RWPE2 (cell line): ENCODE results near the gene ANAPC13.
A peak's percentile ranks its signal among the peaks of the same experiment; 100 is the strongest.

ENCODE experiments used
- ATAC-seq: fragments of 200-7000 bp; cut with Tn5 transposase; 3 replicates; pipeline ENCODE4 v1.9.1; 2021; ENCODE audit warnings: low read depth
- DNase-seq: peaks from one replicate; pipeline ENCODE4 v3.0.0-alpha.2; 2020; ENCODE audit warnings: low spot score
- H3K27ac ChIP-seq: fragments of 450-650 bp; 2 replicates; pipeline ENCODE4 v1.5.1; 2017; ENCODE audit warnings: mild to moderate bottlenecking; ENCODE audit not compliant: poor library complexity, severe bottlenecking
- H3K27me3 ChIP-seq: fragments of 250-450 bp; sonication (Bioruptor Pico); 2 replicates; pipeline ENCODE4 v1.5.1; 2021; ENCODE audit warnings: mild to moderate bottlenecking, moderate library complexity; ENCODE audit not compliant: insufficient read depth, poor library complexity, severe bottlenecking
- H3K36me3 ChIP-seq: fragments of 250-450 bp; sonication (Bioruptor Pico); 2 replicates; pipeline ENCODE4 v1.5.1; 2020; ENCODE audit warnings: low read depth, mild to moderate bottlenecking, moderate library complexity
- H3K4me1 ChIP-seq: fragments of 250-450 bp; sonication (Bioruptor Pico); 2 replicates; pipeline ENCODE4 v1.5.1; 2021; ENCODE audit warnings: mild to moderate bottlenecking, moderate library complexity; ENCODE audit not compliant: insufficient read depth, poor library complexity, severe bottlenecking
- H3K4me3 ChIP-seq: fragments of 250-450 bp; sonication (Bioruptor Pico); 2 replicates; pipeline ENCODE4 v1.5.1; 2021; ENCODE audit warnings: mild to moderate bottlenecking, moderate library complexity; ENCODE audit not compliant: severe bottlenecking
- H3K9me3 ChIP-seq: fragments of 250-450 bp; sonication (Bioruptor Pico); 2 replicates; pipeline ENCODE4 v1.5.1; 2021; ENCODE audit warnings: mild to moderate bottlenecking, moderate library complexity; ENCODE audit not compliant: severe bottlenecking
- CTCF ChIP-seq: fragments of 450-650 bp; IDR thresholded peaks from one replicate; pipeline ENCODE4 v1.5.1; 2017; ENCODE audit warnings: mild to moderate bottlenecking, moderate library complexity; ENCODE audit not compliant: poor library complexity, severe bottlenecking

The ANAPC13 gene

GRCh38 chr3:134464689-134465365 lies 21.0 kb downstream of the ANAPC13 start:
- TF ChIP-seq CTCF: no peak
- Histone ChIP-seq H3K27ac (no peak overlapping the region), H3K36me3 (no peaks in the 10 kb centered on the region), H3K4me1 (peaks cover 10% of the 10 kb centered on the region), H3K4me3 (no peak overlapping the region), H3K27me3 (no peaks in the 10 kb centered on the region), H3K9me3 (no peaks in the 10 kb centered on the region)
- DNase-seq (no peak), ATAC-seq (no peak)

- Histone ChIP-seq H3K27me3 (no peaks in the 10 kb centered on the region), H3K9me3 (no peaks in the 10 kb centered on the region), H3K4me3 (no peak overlapping the region), H3K36me3 (no peaks in the 10 kb centered on the region), H3K27ac (no peak overlapping the region), H3K4me1 (peaks cover 10% of the 10 kb centered on the region)
- no peak for ATAC-seq
- DNase-seq: no peak
- TF ChIP-seq CTCF: no peak
Observed at GRCh38 chr3:134464064-134464688, 21.6 kb downstream of the ANAPC13 start.

DNA sequence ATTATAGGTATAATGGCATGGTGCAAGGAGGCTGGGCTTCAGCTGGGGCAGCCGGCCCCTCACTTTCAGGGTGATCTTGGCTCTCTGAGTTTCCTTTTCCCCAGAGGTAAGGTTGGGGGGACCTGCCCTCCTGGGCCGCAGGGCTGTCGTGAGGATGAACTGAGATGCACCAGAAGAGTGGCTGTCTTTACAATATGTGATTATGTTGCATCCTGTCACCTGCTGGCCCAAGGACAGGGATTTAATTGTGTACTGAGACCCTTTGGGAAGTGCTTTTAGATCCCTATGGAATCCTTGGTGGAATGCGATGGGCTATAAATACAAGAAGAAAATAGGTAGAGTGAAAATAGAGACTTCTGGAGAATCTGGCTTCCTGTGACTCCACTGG lies 22.1 kb downstream of the ANAPC13 start:
- H3K4me1 ChIP-seq: peaks cover 10% of the 10 kb centered on the region
- no peak overlapping the region for H3K27ac ChIP-seq
- TF ChIP-seq CTCF: no peak
- H3K4me3 ChIP-seq: no peak overlapping the region
- no peaks in the 10 kb centered on the region for H3K27me3 ChIP-seq
- no peaks in the 10 kb centered on the region for H3K36me3 ChIP-seq
- ATAC-seq (no peak), DNase-seq (no peak)
- no peaks in the 10 kb centered on the region for H3K9me3 ChIP-seq

- Histone ChIP-seq H3K27me3 (no peaks in the 10 kb centered on the region), H3K27ac (peak overlapping the region; percentile 58), H3K9me3 (no peaks in the 10 kb centered on the region), H3K4me3 (no peak overlapping the region), H3K4me1 (peaks cover 10% of the 10 kb centered on the region), H3K36me3 (no peaks in the 10 kb centered on the region)
- ATAC-seq (peak; percentile 53; the same call in 2 of the 3 replicates), DNase-seq (no peak)
- TF ChIP-seq CTCF: no peak
Observed at GRCh38 chr3:134462331-134462941, 23.3 kb downstream of the ANAPC13 start.

DNA sequence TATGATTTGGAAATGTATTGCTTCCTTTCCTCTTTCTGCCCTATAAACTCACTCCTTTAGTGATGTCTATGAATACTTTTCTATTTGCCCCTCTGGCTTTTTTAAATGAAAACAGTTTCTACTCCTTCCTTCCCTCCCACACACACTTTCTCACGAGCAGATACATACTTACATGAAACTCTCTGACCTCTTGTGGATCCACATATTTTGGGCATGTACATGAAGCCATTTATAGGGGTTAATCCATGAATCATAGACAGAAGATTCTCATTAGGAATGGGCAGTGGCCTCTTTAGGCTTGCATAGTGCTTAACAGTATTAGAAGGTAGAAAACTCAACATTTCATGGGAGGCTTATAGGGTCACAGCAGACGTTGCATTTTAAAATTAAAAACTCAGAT lies 24.8 kb downstream of the ANAPC13 start:
- no peak for DNase-seq
- no peaks in the 10 kb centered on the region for H3K9me3 ChIP-seq
- TF ChIP-seq CTCF: no peak
- no peaks in the 10 kb centered on the region for H3K27me3 ChIP-seq
- peaks cover 10% of the 10 kb centered on the region for H3K4me1 ChIP-seq
- H3K4me3 ChIP-seq: no peak overlapping the region
- H3K27ac ChIP-seq: no peak overlapping the region
- peak; percentile 81 for ATAC-seq
- no peaks in the 10 kb centered on the region for H3K36me3 ChIP-seq
